ENCODE results near the gene DLX6. TPM values are rescaled to one million over a fixed set of nuclear protein-coding genes. Genes with fewer than 3 reads are reported as not detected.

Gene DLX6
- total and polyA plus RNA-seq, 2 experiments from 2014 or later = not detected

DNA sequence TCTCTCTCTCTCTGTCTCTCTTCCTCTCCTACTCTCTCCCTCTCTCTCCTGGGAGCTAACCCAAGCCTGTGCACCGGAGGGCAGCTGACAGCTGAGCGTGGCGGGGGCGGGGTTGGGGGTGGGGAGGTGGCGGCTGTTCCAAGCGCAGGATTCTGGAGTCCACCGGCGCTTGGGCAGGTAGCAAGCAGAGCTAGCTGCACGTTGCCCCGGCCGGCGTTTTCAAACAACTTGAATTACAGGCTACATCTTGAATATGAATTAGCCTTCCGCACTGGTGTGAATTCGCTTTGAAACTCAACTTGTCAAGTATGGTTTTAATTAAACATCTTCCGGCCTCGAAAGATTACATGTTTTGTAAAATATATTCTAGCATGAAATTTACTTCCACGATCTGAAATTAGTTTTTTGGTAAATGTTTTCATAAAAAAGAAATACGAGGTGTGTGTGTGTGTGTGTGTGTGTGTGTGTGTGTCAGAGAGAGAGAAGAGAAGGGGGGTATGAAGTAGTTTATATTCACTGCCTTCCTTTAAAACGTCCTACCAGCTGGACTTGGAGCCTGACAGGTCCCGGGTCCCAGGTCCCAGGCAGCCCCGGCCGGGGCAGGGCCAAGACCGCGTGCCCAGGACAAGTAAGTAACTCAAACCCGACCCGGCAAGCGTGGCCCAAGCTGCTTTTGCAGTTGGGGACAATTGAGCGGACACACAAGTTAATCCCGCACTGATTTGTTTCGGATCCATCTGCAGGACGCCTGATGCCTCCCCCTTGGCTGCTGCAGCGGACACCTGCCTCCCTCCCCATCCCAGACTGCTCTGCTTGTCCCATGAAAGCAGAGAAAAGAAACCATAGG, 9.0 kb upstream of the DLX6 start:
- DNase-seq (ENCODE audit: low spot score) = peak; percentile 78
- Histone ChIP-seq H2AFZ (no peak overlapping the region), H3F3A (replicated peaks; ENCODE audit: low read depth) (peaks cover 37% of the 10 kb centered on the region), H3K27me3 (ENCODE audit: insufficient read depth) (peaks cover 100% of the 10 kb centered on the region), H3K36me3 (ENCODE audit: insufficient read depth) (no peaks in the 10 kb centered on the region), H4K20me1 (replicated peaks; ENCODE audit: insufficient read depth) (peaks cover 50% of the 10 kb centered on the region), H3K27ac (ENCODE audit: low read depth) (no peak overlapping the region), H3K79me2 (replicated peaks; ENCODE audit: insufficient read depth) (no peaks in the 10 kb centered on the region), H3K4me2 (peak overlapping the region; percentile 63), H3K9me2 (ENCODE audit: insufficient read depth) (no peaks in the 10 kb centered on the region), H3K4me1 (ENCODE audit: insufficient read depth) (peaks cover 79% of the 10 kb centered on the region), H3K4me3 (peak overlapping the region; percentile 31)
- Mint-ChIP-seq H3K27me3 (ENCODE audit: insufficient read depth, low read depth, poor library complexity) (peaks cover 100% of the 10 kb centered on the region), H3K27ac (no peak overlapping the region), H3K4me3 (peak overlapping the region; percentile 46; the same call in 2 of the 3 replicates), H3K9me3 (peaks cover 11% of the 10 kb centered on the region; the same call in 2 of the 3 replicates), H3K36me3 (ENCODE audit: low read depth) (no peaks in the 10 kb centered on the region), H3K4me1 (peaks cover 70% of the 10 kb centered on the region)
- ATAC-seq = peak; percentile 30
- TF ChIP-seq ZNF331 (CRISPR knock-in tag; IDR thresholded peaks at IDR 0.05; ENCODE audit: low read depth) (no peak), EZH2phosphoT487 (IDR thresholded peaks at IDR 0.05; ENCODE audit: unreplicated experiment) (peak; percentile 48), EZH2 (IDR thresholded peaks at IDR 0.05; ENCODE audit: low read depth, unreplicated experiment) (peak; percentile 88), CREB1 (CRISPR knock-in tag; IDR thresholded peaks at IDR 0.05; ENCODE audit: low read depth) (no peak), STAT1 (IDR thresholded peaks at IDR 0.05; ENCODE audit: unreplicated experiment) (no peak), ZNF114 (CRISPR knock-in tag; IDR thresholded peaks at IDR 0.05) (no peak), JUNB (IDR thresholded peaks at IDR 0.05; ENCODE audit: unreplicated experiment) (no peak), POLR2AphosphoS5 (IDR thresholded peaks at IDR 0.05; ENCODE audit: low read depth) (no peak)
- TF ChIP-seq, protein P1, sequence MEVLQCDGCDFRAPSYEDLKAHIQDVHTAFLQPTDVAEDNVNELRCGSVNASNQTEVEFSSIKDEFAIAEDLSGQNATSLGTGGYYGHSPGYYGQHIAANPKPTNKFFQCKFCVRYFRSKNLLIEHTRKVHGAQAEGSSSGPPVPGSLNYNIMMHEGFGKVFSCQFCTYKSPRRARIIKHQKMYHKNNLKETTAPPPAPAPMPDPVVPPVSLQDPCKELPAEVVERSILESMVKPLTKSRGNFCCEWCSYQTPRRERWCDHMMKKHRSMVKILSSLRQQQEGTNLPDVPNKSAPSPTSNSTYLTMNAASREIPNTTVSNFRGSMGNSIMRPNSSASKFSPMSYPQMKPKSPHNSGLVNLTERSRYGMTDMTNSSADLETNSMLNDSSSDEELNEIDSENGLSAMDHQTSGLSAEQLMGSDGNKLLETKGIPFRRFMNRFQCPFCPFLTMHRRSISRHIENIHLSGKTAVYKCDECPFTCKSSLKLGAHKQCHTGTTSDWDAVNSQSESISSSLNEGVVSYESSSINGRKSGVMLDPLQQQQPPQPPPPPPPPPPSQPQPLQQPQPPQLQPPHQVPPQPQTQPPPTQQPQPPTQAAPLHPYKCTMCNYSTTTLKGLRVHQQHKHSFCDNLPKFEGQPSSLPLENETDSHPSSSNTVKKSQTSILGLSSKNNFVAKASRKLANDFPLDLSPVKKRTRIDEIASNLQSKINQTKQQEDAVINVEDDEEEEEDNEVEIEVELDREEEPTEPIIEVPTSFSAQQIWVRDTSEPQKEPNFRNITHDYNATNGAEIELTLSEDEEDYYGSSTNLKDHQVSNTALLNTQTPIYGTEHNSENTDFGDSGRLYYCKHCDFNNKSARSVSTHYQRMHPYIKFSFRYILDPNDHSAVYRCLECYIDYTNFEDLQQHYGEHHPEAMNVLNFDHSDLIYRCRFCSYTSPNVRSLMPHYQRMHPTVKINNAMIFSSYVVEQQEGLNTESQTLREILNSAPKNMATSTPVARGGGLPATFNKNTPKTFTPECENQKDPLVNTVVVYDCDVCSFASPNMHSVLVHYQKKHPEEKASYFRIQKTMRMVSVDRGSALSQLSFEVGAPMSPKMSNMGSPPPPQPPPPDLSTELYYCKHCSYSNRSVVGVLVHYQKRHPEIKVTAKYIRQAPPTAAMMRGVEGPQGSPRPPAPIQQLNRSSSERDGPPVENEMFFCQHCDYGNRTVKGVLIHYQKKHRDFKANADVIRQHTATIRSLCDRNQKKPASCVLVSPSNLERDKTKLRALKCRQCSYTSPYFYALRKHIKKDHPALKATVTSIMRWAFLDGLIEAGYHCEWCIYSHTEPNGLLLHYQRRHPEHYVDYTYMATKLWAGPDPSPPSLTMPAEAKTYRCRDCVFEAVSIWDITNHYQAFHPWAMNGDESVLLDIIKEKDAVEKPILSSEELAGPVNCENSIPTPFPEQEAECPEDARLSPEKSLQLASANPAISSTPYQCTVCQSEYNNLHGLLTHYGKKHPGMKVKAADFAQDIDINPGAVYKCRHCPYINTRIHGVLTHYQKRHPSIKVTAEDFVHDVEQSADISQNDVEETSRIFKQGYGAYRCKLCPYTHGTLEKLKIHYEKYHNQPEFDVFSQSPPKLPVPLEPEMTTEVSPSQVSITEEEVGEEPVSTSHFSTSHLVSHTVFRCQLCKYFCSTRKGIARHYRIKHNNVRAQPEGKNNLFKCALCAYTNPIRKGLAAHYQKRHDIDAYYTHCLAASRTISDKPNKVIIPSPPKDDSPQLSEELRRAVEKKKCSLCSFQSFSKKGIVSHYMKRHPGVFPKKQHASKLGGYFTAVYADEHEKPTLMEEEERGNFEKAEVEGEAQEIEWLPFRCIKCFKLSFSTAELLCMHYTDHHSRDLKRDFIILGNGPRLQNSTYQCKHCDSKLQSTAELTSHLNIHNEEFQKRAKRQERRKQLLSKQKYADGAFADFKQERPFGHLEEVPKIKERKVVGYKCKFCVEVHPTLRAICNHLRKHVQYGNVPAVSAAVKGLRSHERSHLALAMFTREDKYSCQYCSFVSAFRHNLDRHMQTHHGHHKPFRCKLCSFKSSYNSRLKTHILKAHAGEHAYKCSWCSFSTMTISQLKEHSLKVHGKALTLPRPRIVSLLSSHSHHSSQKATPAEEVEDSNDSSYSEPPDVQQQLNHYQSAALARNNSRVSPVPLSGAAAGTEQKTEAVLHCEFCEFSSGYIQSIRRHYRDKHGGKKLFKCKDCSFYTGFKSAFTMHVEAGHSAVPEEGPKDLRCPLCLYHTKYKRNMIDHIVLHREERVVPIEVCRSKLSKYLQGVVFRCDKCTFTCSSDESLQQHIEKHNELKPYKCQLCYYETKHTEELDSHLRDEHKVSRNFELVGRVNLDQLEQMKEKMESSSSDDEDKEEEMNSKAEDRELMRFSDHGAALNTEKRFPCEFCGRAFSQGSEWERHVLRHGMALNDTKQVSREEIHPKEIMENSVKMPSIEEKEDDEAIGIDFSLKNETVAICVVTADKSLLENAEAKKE (CRISPR knock-in tag; IDR thresholded peaks at IDR 0.05) = no peak
- TF ChIP-seq, protein P2, sequence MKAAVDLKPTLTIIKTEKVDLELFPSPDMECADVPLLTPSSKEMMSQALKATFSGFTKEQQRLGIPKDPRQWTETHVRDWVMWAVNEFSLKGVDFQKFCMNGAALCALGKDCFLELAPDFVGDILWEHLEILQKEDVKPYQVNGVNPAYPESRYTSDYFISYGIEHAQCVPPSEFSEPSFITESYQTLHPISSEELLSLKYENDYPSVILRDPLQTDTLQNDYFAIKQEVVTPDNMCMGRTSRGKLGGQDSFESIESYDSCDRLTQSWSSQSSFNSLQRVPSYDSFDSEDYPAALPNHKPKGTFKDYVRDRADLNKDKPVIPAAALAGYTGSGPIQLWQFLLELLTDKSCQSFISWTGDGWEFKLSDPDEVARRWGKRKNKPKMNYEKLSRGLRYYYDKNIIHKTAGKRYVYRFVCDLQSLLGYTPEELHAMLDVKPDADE (IDR thresholded peaks at IDR 0.05) = no peak
- TF ChIP-seq, protein P3, sequence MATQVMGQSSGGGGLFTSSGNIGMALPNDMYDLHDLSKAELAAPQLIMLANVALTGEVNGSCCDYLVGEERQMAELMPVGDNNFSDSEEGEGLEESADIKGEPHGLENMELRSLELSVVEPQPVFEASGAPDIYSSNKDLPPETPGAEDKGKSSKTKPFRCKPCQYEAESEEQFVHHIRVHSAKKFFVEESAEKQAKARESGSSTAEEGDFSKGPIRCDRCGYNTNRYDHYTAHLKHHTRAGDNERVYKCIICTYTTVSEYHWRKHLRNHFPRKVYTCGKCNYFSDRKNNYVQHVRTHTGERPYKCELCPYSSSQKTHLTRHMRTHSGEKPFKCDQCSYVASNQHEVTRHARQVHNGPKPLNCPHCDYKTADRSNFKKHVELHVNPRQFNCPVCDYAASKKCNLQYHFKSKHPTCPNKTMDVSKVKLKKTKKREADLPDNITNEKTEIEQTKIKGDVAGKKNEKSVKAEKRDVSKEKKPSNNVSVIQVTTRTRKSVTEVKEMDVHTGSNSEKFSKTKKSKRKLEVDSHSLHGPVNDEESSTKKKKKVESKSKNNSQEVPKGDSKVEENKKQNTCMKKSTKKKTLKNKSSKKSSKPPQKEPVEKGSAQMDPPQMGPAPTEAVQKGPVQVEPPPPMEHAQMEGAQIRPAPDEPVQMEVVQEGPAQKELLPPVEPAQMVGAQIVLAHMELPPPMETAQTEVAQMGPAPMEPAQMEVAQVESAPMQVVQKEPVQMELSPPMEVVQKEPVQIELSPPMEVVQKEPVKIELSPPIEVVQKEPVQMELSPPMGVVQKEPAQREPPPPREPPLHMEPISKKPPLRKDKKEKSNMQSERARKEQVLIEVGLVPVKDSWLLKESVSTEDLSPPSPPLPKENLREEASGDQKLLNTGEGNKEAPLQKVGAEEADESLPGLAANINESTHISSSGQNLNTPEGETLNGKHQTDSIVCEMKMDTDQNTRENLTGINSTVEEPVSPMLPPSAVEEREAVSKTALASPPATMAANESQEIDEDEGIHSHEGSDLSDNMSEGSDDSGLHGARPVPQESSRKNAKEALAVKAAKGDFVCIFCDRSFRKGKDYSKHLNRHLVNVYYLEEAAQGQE (IDR thresholded peaks at IDR 0.05; ENCODE audit: unreplicated experiment) = no peak

All from GM23338 (cell line).